Liver (tissue), 9 donors: Measurements from ENCODE around the gene EML1. TPM values are rescaled to one million over a fixed set of nuclear protein-coding genes. Genes with fewer than 3 reads are reported as not detected.

Experiments
- DNase-seq: peaks from one replicate; pipeline ENCODE4 v3.0.0-alpha.2; 2017; ENCODE audit warnings: low spot score
- H3K27ac ChIP-seq, 2 donors: one replicate each; pipeline ENCODE4 v1.7.0; 2013; ENCODE audit warnings: inconsistent platforms in 2 of 2, low read length in 2 of 2, control low read depth in 1 of 2, low read depth in 1 of 2, mild to moderate bottlenecking in 1 of 2
- H3K27me3 ChIP-seq, 4 donors: one replicate each; pipeline versions ENCODE4 v1.6.1 to v1.7.0; 2013; ENCODE audit warnings: low read length in 3 of 4, inconsistent platforms in 1 of 4, mild to moderate bottlenecking in 1 of 4, moderate library complexity in 1 of 4; ENCODE audit not compliant: control insufficient read depth in 4 of 4, insufficient read depth in 4 of 4
- H3K36me3 ChIP-seq, 4 donors: one replicate each; pipeline versions ENCODE4 v1.6.1 to v1.7.0; 2013; ENCODE audit warnings: low read length in 3 of 4, mild to moderate bottlenecking in 3 of 4, low read depth in 1 of 4, moderate library complexity in 1 of 4; ENCODE audit not compliant: control insufficient read depth in 4 of 4, insufficient read depth in 3 of 4
- H3K4me1 ChIP-seq, 4 donors: one replicate each; pipeline versions ENCODE4 v1.6.1 to v1.7.0; 2013; ENCODE audit warnings: low read length in 3 of 4, mild to moderate bottlenecking in 3 of 4, moderate library complexity in 1 of 4; ENCODE audit not compliant: control insufficient read depth in 4 of 4, insufficient read depth in 4 of 4
- H3K4me3 ChIP-seq, 3 donors: one replicate each; pipeline versions ENCODE4 v1.6.1 to v1.7.0; 2013; ENCODE audit warnings: low read length in 3 of 3, control low read depth in 1 of 3, low read depth in 1 of 3, mild to moderate bottlenecking in 1 of 3
- H3K9ac ChIP-seq, 2 donors: one replicate each; pipeline ENCODE4 v1.7.0; 2013; ENCODE audit warnings: low read length in 2 of 2, mild to moderate bottlenecking in 2 of 2, moderate library complexity in 2 of 2, control low read depth in 1 of 2, low read depth in 1 of 2
- H3K9me3 ChIP-seq, 4 donors: one replicate each; pipeline versions ENCODE4 v1.6.1 to v1.7.0; 2013; ENCODE audit warnings: low read length in 3 of 4; ENCODE audit not compliant: control insufficient read depth in 4 of 4
- EGR1 ChIP-seq, 2 donors: IDR thresholded peaks; 2 replicates each; pipeline ENCODE4 v1.6.1; 2016 to 2018; ENCODE audit warnings: antibody characterized with exemption in 2 of 2, low read depth in 2 of 2
- FOXA1 ChIP-seq: IDR thresholded peaks from 2 replicates; pipeline ENCODE4 v1.6.1; 2016; ENCODE audit warnings: antibody characterized with exemption
- FOXA2 ChIP-seq: IDR thresholded peaks from 2 replicates; pipeline ENCODE4 v1.6.1; 2016; ENCODE audit warnings: antibody characterized with exemption
- HNF4A ChIP-seq, 2 donors: conservative IDR thresholded peaks; 2 replicates each; pipeline ENCODE4 v1.6.1; 2016; ENCODE audit warnings: antibody characterized with exemption in 2 of 2, mild to moderate bottlenecking in 2 of 2
- HNF4G ChIP-seq: IDR thresholded peaks from 2 replicates; pipeline ENCODE4 v1.6.1; 2016; ENCODE audit warnings: antibody characterized with exemption
- JUND ChIP-seq, 2 donors: IDR thresholded peaks; 2 replicates each; pipeline ENCODE4 v1.6.1; 2016; ENCODE audit warnings: antibody characterized with exemption in 2 of 2
- NR2F2 ChIP-seq: IDR thresholded peaks from 2 replicates; pipeline ENCODE4 v1.6.1; 2016; ENCODE audit warnings: antibody characterized with exemption
- RAD21 ChIP-seq, 2 donors: IDR thresholded peaks; 2 replicates each; pipeline ENCODE4 v1.6.1; 2016; ENCODE audit warnings: antibody characterized with exemption in 2 of 2, mild to moderate bottlenecking in 2 of 2
- RXRA ChIP-seq, 2 donors: IDR thresholded peaks; 2 replicates each; pipeline ENCODE4 v1.6.1; 2017 to 2018; ENCODE audit warnings: antibody characterized with exemption in 2 of 2, mild to moderate bottlenecking in 1 of 2
- SP1 ChIP-seq: IDR thresholded peaks from 2 replicates; pipeline ENCODE4 v1.6.1; 2018; ENCODE audit warnings: antibody characterized with exemption, mild to moderate bottlenecking
- TAF1 ChIP-seq: conservative IDR thresholded peaks from 2 replicates; pipeline ENCODE4 v1.6.1; 2016; ENCODE audit warnings: antibody characterized with exemption, mild to moderate bottlenecking
- YY1 ChIP-seq: IDR thresholded peaks from 2 replicates; pipeline ENCODE4 v1.6.1; 2016; ENCODE audit warnings: antibody characterized with exemption, mild to moderate bottlenecking
- WGBS: extraction: QIAGEN DNeasy Blood & Tissue Kit; methylation state at CpG from one replicate; pipeline ENCODE4 v1.1.7; 2013; 5-methylcytosine and 5-hydroxymethylcytosine counted together
- polyA plus RNA-seq, 2 donors: library from polyadenylated mRNA; stranded (reverse) in 1 of 2; unstranded in 1 of 2; fragments of 200-250 nt in 1 of 2; fragments of >200 nt in 1 of 2; fragmentation: Nextera tagmentation in 1 of 2; extraction: Ambion mirVana in 1 of 2; gene quantifications; one replicate each; pipeline versions ENCODE4 v1.2.1 to v1.2.3, GENCODE V29; 2013 to 2015
- total RNA-seq, 2 donors: library from RNA; depleted of rRNA; stranded (reverse); fragments of >200 nt; gene quantifications; one replicate each; pipeline ENCODE4 v1.2.3, GENCODE V29; 2014
- TF ChIP-seq, protein P1 (sequence below): IDR thresholded peaks from 2 replicates; pipeline ENCODE4 v1.6.1; 2016; ENCODE audit warnings: antibody characterized with exemption
- TF ChIP-seq, protein P2 (sequence below): IDR thresholded peaks from 2 replicates; pipeline ENCODE4 v1.6.1; 2016; ENCODE audit warnings: antibody characterized with exemption, mild to moderate bottlenecking
- TF ChIP-seq, protein P3 (sequence below): IDR thresholded peaks from 2 replicates; pipeline ENCODE4 v1.6.1; 2016; ENCODE audit warnings: antibody characterized with exemption
- TF ChIP-seq, protein P4 (sequence below): IDR thresholded peaks from 2 replicates; pipeline ENCODE4 v1.6.1; 2016; ENCODE audit warnings: antibody characterized with exemption
- donor health status: healthy.
- donor health status: healthy.
- donor health status: healthy.
- donor health status: healthy.
- donor health status: healthy.

The EML1 gene
- total and polyA plus RNA-seq, 4 donors: 2.7 to 14.6 (median 4.6) TPM

DNA sequence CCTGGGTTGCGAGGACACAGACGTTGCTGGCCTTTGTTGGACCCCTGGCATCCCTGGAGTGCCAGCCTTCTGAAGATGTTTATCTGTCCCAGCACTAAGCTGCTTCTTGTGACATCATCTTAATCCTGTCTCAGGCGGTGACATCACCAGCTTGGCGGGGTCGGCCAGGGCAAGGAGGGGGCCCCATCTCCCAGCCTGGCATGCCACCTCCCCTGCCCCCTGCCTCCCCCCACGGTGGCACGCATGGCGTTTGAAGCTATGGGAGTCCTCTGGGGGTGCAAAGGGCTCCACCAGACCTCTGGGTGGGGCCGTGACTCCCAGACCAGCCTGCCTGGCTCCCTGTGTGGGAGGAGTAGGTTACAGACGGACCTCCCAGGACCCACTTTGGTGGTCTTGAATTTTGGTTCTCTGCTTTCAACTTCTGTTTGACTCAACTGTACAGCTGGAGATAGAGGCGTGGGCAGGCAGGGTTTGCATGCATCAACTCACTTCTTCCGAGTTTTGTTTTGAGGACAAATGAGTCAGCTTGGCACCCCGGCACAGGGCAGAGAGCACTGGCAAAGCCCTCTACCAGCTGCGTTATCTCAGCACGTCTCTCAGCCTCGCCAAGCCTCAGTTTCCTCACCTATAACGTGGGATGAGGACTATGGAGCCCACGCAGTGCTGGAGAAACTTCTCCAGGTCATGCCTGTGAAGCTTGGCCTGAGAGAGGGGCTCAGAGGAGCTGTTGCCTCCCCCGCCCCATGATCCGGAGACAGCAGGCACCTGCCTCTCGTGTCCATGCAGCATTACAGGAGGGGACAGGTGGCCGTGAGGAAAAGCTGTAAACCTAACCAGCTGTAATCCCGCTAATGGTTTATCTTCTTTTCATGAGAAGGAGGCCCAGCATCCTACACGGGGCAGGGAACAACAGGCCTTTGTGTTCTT lies 38.8 kb upstream of the EML1 start:
- Histone ChIP-seq H3K4me3 (no peak overlapping the region), H3K27me3 (peaks cover 0 to 6% (median 1%) of the 10 kb centered on the region in 4 donors), H3K9me3 (no peaks in the 10 kb centered on the region), H3K27ac (no peak overlapping the region), H3K36me3 (no peaks in the 10 kb centered on the region), H3K4me1 (peaks cover 0 to 5% (median 2%) of the 10 kb centered on the region in 4 donors), H3K9ac (no peak overlapping the region)
- DNase-seq: no peak
- whole genome bisulfite sequencing: 75% methylated on average over 24 of the region's 24 CpGs
- TF ChIP-seq, protein P1, sequence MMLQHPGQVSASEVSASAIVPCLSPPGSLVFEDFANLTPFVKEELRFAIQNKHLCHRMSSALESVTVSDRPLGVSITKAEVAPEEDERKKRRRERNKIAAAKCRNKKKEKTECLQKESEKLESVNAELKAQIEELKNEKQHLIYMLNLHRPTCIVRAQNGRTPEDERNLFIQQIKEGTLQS: no peak
- TF ChIP-seq, protein P2, sequence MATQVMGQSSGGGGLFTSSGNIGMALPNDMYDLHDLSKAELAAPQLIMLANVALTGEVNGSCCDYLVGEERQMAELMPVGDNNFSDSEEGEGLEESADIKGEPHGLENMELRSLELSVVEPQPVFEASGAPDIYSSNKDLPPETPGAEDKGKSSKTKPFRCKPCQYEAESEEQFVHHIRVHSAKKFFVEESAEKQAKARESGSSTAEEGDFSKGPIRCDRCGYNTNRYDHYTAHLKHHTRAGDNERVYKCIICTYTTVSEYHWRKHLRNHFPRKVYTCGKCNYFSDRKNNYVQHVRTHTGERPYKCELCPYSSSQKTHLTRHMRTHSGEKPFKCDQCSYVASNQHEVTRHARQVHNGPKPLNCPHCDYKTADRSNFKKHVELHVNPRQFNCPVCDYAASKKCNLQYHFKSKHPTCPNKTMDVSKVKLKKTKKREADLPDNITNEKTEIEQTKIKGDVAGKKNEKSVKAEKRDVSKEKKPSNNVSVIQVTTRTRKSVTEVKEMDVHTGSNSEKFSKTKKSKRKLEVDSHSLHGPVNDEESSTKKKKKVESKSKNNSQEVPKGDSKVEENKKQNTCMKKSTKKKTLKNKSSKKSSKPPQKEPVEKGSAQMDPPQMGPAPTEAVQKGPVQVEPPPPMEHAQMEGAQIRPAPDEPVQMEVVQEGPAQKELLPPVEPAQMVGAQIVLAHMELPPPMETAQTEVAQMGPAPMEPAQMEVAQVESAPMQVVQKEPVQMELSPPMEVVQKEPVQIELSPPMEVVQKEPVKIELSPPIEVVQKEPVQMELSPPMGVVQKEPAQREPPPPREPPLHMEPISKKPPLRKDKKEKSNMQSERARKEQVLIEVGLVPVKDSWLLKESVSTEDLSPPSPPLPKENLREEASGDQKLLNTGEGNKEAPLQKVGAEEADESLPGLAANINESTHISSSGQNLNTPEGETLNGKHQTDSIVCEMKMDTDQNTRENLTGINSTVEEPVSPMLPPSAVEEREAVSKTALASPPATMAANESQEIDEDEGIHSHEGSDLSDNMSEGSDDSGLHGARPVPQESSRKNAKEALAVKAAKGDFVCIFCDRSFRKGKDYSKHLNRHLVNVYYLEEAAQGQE: no peak
- TF ChIP-seq, protein P3, sequence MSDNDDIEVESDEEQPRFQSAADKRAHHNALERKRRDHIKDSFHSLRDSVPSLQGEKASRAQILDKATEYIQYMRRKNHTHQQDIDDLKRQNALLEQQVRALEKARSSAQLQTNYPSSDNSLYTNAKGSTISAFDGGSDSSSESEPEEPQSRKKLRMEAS: no peak
- TF ChIP-seq, protein P4, sequence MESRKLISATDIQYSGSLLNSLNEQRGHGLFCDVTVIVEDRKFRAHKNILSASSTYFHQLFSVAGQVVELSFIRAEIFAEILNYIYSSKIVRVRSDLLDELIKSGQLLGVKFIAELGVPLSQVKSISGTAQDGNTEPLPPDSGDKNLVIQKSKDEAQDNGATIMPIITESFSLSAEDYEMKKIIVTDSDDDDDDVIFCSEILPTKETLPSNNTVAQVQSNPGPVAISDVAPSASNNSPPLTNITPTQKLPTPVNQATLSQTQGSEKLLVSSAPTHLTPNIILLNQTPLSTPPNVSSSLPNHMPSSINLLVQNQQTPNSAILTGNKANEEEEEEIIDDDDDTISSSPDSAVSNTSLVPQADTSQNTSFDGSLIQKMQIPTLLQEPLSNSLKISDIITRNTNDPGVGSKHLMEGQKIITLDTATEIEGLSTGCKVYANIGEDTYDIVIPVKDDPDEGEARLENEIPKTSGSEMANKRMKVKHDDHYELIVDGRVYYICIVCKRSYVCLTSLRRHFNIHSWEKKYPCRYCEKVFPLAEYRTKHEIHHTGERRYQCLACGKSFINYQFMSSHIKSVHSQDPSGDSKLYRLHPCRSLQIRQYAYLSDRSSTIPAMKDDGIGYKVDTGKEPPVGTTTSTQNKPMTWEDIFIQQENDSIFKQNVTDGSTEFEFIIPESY: no peak
- TF ChIP-seq FOXA2 (no peak), EGR1 (IDR thresholded peaks at IDR 0.05; ENCODE audit: low read depth in 2 of 2) (no peak), JUND (IDR thresholded peaks at IDR 0.05) (no peak), RXRA (IDR thresholded peaks at IDR 0.05) (no peak)

GRCh38 chr14:99755068-99755405 lies 38.2 kb upstream of the EML1 start:
- no peak for DNase-seq
- 87% methylated on average over 8 of the region's 8 CpGs for WGBS
- H3K4me1 ChIP-seq: peaks cover 0 to 3% (median 2%) of the 10 kb centered on the region in 4 donors
- H3K9me3 ChIP-seq: no peaks in the 10 kb centered on the region
- no peak overlapping the region for H3K4me3 ChIP-seq
- H3K27me3 ChIP-seq: peaks cover 0 to 6% (median 1%) of the 10 kb centered on the region in 4 donors
- H3K36me3 ChIP-seq: no peaks in the 10 kb centered on the region
- H3K9ac ChIP-seq: no peak overlapping the region
- no peak overlapping the region for H3K27ac ChIP-seq
- TF ChIP-seq HNF4A (conservative IDR thresholded peaks at IDR 0.05): no peak
- no peak for TF ChIP-seq JUND (IDR thresholded peaks at IDR 0.05)
- TF ChIP-seq EGR1 (IDR thresholded peaks at IDR 0.05; ENCODE audit: low read depth in 2 of 2): no peak
- no peak for TF ChIP-seq TAF1
- no peak for TF ChIP-seq RXRA (IDR thresholded peaks at IDR 0.05)
- TF ChIP-seq, protein P2: no peak
- TF ChIP-seq, protein P3: no peak
- TF ChIP-seq RAD21 (IDR thresholded peaks at IDR 0.05): no peak
- no peak for TF ChIP-seq SP1
- no peak for TF ChIP-seq YY1
- no peak for TF ChIP-seq HNF4G
- no peak for TF ChIP-seq NR2F2
- no peak for TF ChIP-seq FOXA2
- TF ChIP-seq, protein P1: no peak
- TF ChIP-seq, protein P4: no peak
- TF ChIP-seq FOXA1: no peak
